ENCODE measurements around the gene POLR2C.

- no peak for TF ChIP-seq EZH2phosphoT487 (IDR thresholded peaks at IDR 0.05; ENCODE audit: insufficient read depth, low read depth)
- TF ChIP-seq EZH2 (IDR thresholded peaks at IDR 0.05; ENCODE audit: insufficient read depth, poor library complexity, severe bottlenecking) = no peak
These were observed 44.9 kb downstream of the POLR2C start for GRCh38 chr16:57507136-57508034.

All from GM23248 (cell line).